Spinal cord (tissue), 10 donors: Measurements from ENCODE around the gene COG5. TPM values are rescaled to one million over a fixed set of nuclear protein-coding genes. Genes with fewer than 3 reads are reported as not detected.

Source experiments
- DNase-seq, 6 donors: peaks; one replicate each; pipeline versions ENCODE4 v3.0.0 to v3.0.0-alpha.2; 2013 to 2015; ENCODE audit warnings: low spot score in 6 of 6, low read depth in 4 of 6
- H3K27ac ChIP-seq: one replicate; pipeline ENCODE4 v1.5.1; 2013; ENCODE audit warnings: low read depth, low read length, control low read depth
- H3K27me3 ChIP-seq: one replicate; pipeline ENCODE4 v1.6.1; 2013; ENCODE audit warnings: low read length; ENCODE audit not compliant: control insufficient read depth, insufficient read depth
- H3K36me3 ChIP-seq: one replicate; pipeline ENCODE4 v1.6.1; 2013; ENCODE audit warnings: low read length; ENCODE audit not compliant: control insufficient read depth, insufficient read depth
- H3K4me1 ChIP-seq: one replicate; pipeline ENCODE4 v1.6.1; 2013; ENCODE audit warnings: low read length; ENCODE audit not compliant: control insufficient read depth, insufficient read depth
- H3K4me3 ChIP-seq: one replicate; pipeline ENCODE4 v1.5.1; 2013; ENCODE audit warnings: low read depth, low read length, control low read depth
- H3K9me3 ChIP-seq: one replicate; pipeline ENCODE4 v1.6.1; 2013; ENCODE audit warnings: low read length; ENCODE audit not compliant: control insufficient read depth, insufficient read depth
- WGBS: methylation state at CpG from one replicate; pipeline ENCODE4 v1.1.5; 2013; ENCODE audit warnings: missing lambda C conversion rate; ENCODE audit not compliant: insufficient coverage; 5-methylcytosine and 5-hydroxymethylcytosine counted together
- polyA plus RNA-seq, 2 donors: library from polyadenylated mRNA; unstranded; fragments of 120-200 nt; gene quantifications; one replicate each; pipeline ENCODE4 v1.2.1, GENCODE V29; 2013; ENCODE audit not compliant: insufficient read length in 2 of 2
- total RNA-seq, 2 donors: library from RNA; depleted of rRNA in 1 of 2; stranded (reverse); fragments of 120-200 nt in 1 of 2; fragments of >200 nt in 1 of 2; gene quantifications; one replicate each; pipeline versions ENCODE4 v1.2.3 to v1.2.4, GENCODE V29; 2013 to 2014
- donor health status: healthy.

The COG5 gene
- total and polyA plus RNA-seq, 4 donors = 18.9 to 48.2 (median 31.5) TPM

- Histone ChIP-seq H3K4me3 (no peak overlapping the region), H3K27ac (no peak overlapping the region), H3K27me3 (no peaks in the 10 kb centered on the region), H3K9me3 (no peaks in the 10 kb centered on the region), H3K36me3 (no peaks in the 10 kb centered on the region), H3K4me1 (no peaks in the 10 kb centered on the region)
- DNase-seq = no peak
- WGBS = no CpG with 5 or more reads among the region's 1 CpG
These were observed 191.4 kb downstream of the COG5 start for GRCh38 chr7:107372298-107372697.

- no peaks in the 10 kb centered on the region for H3K4me1 ChIP-seq
- DNase-seq = peak in 2 of 6 donors; percentile 5 to 16
- no peaks in the 10 kb centered on the region for H3K36me3 ChIP-seq
- no CpG with 5 or more reads among the region's 1 CpG for WGBS
- H3K27me3 ChIP-seq = no peaks in the 10 kb centered on the region
- H3K27ac ChIP-seq = no peak overlapping the region
- H3K4me3 ChIP-seq = no peak overlapping the region
- H3K9me3 ChIP-seq = no peaks in the 10 kb centered on the region
These were observed 192.9 kb downstream of the COG5 start for GRCh38 chr7:107370816-107371215.

- Histone ChIP-seq H3K9me3 (peaks cover 3% of the 10 kb centered on the region), H3K4me3 (no peak overlapping the region), H3K27me3 (no peaks in the 10 kb centered on the region), H3K4me1 (no peaks in the 10 kb centered on the region), H3K27ac (no peak overlapping the region), H3K36me3 (peaks cover 4% of the 10 kb centered on the region)
- DNase-seq = no peak
- WGBS = no CpG with 5 or more reads among the region's 1 CpG
These were observed 198.9 kb downstream of the COG5 start for GRCh38 chr7:107364787-107365186.

- Histone ChIP-seq H3K27me3 (no peaks in the 10 kb centered on the region), H3K4me3 (no peak overlapping the region), H3K9me3 (peaks cover 3% of the 10 kb centered on the region), H3K36me3 (peaks cover 10% of the 10 kb centered on the region), H3K27ac (no peak overlapping the region), H3K4me1 (no peaks in the 10 kb centered on the region)
- DNase-seq = no peak
- 88% methylated on average over 9 of the region's 9 CpGs for WGBS
These were observed 204.0 kb downstream of the COG5 start for GRCh38 chr7:107359520-107360316.

- Histone ChIP-seq H3K4me3 (no peak overlapping the region), H3K4me1 (no peaks in the 10 kb centered on the region), H3K36me3 (peaks cover 8% of the 10 kb centered on the region), H3K9me3 (peaks cover 3% of the 10 kb centered on the region), H3K27ac (no peak overlapping the region), H3K27me3 (no peaks in the 10 kb centered on the region)
- WGBS = no CpG with 5 or more reads among the region's 2 CpGs
- no peak for DNase-seq
These were observed 208.1 kb downstream of the COG5 start for GRCh38 chr7:107355616-107356015.

GRCh38 chr7:107354640-107355039 lies 209.1 kb downstream of the COG5 start:
- Histone ChIP-seq H3K27me3 (no peaks in the 10 kb centered on the region), H3K4me3 (no peak overlapping the region)
- no CpG with 5 or more reads among the region's 3 CpGs for WGBS

GRCh38 chr7:107353701-107354100 lies 210.0 kb downstream of the COG5 start:
- no peaks in the 10 kb centered on the region for H3K9me3 ChIP-seq
- no peaks in the 10 kb centered on the region for H3K4me1 ChIP-seq
- H3K4me3 ChIP-seq = no peak overlapping the region
- H3K27me3 ChIP-seq = no peaks in the 10 kb centered on the region
- no peak overlapping the region for H3K27ac ChIP-seq
- no peaks in the 10 kb centered on the region for H3K36me3 ChIP-seq
- DNase-seq = no peak

More at GRCh38 chr7:107354640-107355039, 209.1 kb downstream of the COG5 start:
- H3K36me3 ChIP-seq = peaks cover 6% of the 10 kb centered on the region
- no peaks in the 10 kb centered on the region for H3K4me1 ChIP-seq
- no peaks in the 10 kb centered on the region for H3K9me3 ChIP-seq
- H3K27ac ChIP-seq = no peak overlapping the region
- DNase-seq = no peak

- Histone ChIP-seq H3K27ac (no peak overlapping the region), H3K4me1 (no peaks in the 10 kb centered on the region), H3K36me3 (no peaks in the 10 kb centered on the region), H3K27me3 (no peaks in the 10 kb centered on the region), H3K4me3 (no peak overlapping the region), H3K9me3 (peaks cover 2% of the 10 kb centered on the region)
- WGBS = no CpG with 5 or more reads among the region's 1 CpG
- no peak for DNase-seq
These were observed 217.8 kb downstream of the COG5 start for GRCh38 chr7:107345898-107346297.

GRCh38 chr7:107344799-107345198 lies 218.9 kb downstream of the COG5 start:
- no peak for DNase-seq
- 83% methylated on average over 1 of the region's 5 CpGs for WGBS
- H3K27me3 ChIP-seq = no peaks in the 10 kb centered on the region
- H3K4me3 ChIP-seq = no peak overlapping the region
- no peaks in the 10 kb centered on the region for H3K4me1 ChIP-seq
- peaks cover 2% of the 10 kb centered on the region for H3K9me3 ChIP-seq
- no peak overlapping the region for H3K27ac ChIP-seq
- no peaks in the 10 kb centered on the region for H3K36me3 ChIP-seq

GRCh38 chr7:107344286-107344685 lies 219.4 kb downstream of the COG5 start:
- Histone ChIP-seq H3K4me3 (no peak overlapping the region), H3K9me3 (peaks cover 2% of the 10 kb centered on the region), H3K4me1 (no peaks in the 10 kb centered on the region), H3K27me3 (no peaks in the 10 kb centered on the region), H3K27ac (no peak overlapping the region), H3K36me3 (no peaks in the 10 kb centered on the region)
- no CpG with 5 or more reads among the region's 4 CpGs for WGBS
- no peak for DNase-seq
